Measurements from ENCODE around the gene OBSL1.

The OBSL1 gene

DNA sequence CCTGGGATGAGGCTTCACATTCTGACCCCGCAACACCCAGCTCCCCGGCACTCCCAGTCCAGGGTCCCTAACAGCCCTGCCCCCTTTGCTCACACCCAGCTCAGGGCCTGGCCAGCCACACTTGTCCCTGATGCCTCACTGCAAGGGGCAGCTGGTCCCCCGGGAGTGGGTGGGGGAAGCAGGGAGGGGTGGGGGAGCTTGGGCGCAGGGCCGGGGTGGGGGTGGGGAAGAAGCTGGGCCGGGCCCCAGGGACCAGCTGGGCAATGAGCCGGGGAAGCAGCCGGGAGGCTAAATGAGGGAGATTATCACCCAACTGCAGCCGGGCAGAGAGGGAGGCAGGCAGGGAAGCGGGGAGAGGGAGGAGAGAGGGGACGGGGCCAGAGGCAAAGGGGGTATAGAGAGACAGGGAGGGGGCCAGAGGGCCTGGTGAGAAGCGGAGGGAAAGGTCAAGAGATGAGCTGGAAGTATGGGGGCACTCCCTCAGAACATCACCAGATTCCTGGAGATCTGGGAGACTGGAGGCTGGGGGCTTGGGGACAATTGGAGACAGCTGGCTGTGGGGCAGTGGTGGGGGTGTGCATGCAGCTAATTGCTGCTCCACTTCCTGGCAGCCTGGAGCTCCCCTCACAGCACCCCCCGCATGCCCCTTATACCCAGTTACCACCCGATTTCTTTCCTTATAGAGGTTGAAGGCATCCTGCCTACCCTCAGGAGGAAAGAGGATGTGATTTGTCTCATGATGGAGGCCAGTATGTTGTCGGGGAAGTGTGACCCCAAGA lies 59.6 kb downstream of the OBSL1 start:
- no peak for DNase-seq

GRCh38 chr2:219510512-219511135 lies 60.7 kb downstream of the OBSL1 start:
- no peak for DNase-seq

GRCh38 chr2:219509780-219510511 lies 61.4 kb downstream of the OBSL1 start:
- DNase-seq: no peak

GRCh38 chr2:219508971-219509779 lies 62.2 kb downstream of the OBSL1 start:
- DNase-seq: no peak

- DNase-seq: no peak
These were observed 63.0 kb downstream of the OBSL1 start for GRCh38 chr2:219508444-219508734.

- no peak for DNase-seq
These were observed 63.5 kb downstream of the OBSL1 start for GRCh38 chr2:219507581-219508443.

DNA sequence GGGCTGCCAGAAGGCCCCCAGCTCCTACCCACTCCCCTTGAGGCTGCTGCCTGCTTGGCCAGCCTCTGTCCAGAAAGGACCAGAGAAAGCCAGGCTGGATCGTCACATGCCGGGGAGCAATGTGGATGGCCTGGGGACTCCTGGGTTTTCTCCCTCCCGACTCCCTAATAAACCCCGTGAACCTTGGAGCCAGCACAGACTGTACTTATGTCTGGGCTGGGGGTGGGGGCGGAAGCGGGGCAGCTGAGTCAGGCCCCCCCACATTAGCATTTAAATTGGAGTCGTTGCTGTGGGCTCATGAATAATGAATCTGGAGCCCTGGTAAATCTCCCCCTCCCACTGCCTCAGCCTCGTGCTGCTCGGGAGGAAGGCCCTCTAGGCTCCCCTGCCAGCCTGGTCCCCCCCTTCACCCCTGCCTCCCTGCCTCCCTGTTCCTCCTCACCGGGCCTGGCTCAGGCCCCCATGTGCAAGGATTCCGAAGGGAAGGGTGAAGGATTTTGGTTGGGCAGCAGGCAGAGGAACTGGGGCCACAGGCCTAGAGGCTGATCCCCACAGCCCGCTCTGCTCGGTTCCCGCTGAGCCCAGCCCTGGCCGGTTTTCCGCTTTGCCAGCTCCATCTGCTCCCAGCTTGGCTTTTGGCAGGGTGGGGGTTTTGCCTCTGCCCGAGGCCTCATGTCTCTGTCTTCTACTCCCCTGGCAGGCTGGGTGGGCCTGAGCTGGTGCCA lies 64.4 kb downstream of the OBSL1 start:
- DNase-seq: no peak

GRCh38 chr2:219506153-219506801 lies 65.1 kb downstream of the OBSL1 start:
- DNase-seq: no peak

- DNase-seq: no peak
These were observed 65.8 kb downstream of the OBSL1 start for GRCh38 chr2:219505585-219505984.

GRCh38 chr2:219502618-219503017 lies 68.7 kb downstream of the OBSL1 start:
- no peak for DNase-seq

DNA sequence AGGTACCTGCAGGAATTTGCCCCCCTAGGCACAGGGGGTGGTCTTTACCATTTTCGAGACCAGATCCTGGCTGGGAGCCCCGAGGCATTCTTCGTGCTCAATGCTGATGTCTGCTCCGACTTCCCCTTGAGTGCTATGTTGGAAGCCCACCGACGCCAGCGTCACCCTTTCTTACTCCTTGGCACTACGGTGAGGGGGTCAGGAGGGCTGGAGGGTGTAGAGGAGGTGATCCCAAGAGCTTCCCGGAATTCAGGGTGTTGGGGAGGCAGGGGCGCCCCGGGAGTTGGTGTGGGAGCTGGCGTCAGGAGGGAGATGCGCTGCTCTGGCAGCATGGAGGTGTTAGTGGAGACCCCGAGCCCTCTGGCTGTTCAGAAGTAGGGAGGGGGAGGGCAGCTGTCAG lies 69.5 kb downstream of the OBSL1 start:
- DNase-seq: no peak
